Lower lobe of right lung (tissue), 2 donors: ENCODE data around the gene INMT. TPM values are rescaled to one million over a fixed set of nuclear protein-coding genes. Genes with fewer than 3 reads are reported as not detected.

ENCODE experiments used
- ATAC-seq, 2 donors: fragments of 200-7000 bp; cut with Tn5 transposase; one replicate each; pipeline ENCODE4 v1.9.1; 2020 to 2022; ENCODE audit warnings: mild to moderate bottlenecking in 2 of 2, moderate library complexity in 2 of 2
- DNase-seq: peaks from one replicate; pipeline ENCODE4 v3.0.0-alpha.2; 2020
- H3K27ac ChIP-seq: fragments of 200-600 bp; one replicate; pipeline ENCODE4 v1.8.0; 2022
- H3K27me3 ChIP-seq: fragments of 200-600 bp; one replicate; pipeline ENCODE4 v1.8.0; 2022; ENCODE audit warnings: low read depth
- H3K36me3 ChIP-seq: fragments of 200-600 bp; one replicate; pipeline ENCODE4 v1.8.0; 2022; ENCODE audit warnings: mild to moderate bottlenecking
- H3K4me1 ChIP-seq: fragments of 200-600 bp; one replicate; pipeline ENCODE4 v1.8.0; 2022
- H3K4me3 ChIP-seq: fragments of 200-600 bp; one replicate; pipeline ENCODE4 v1.8.0; 2022; ENCODE audit warnings: mild to moderate bottlenecking
- H3K9me3 ChIP-seq: fragments of 200-600 bp; one replicate; pipeline ENCODE4 v1.8.0; 2022
- intact Hi-C: fragments of 100-400 bp; cut with DNase I; formaldehyde crosslinking; loops from one replicate; pipeline ENCODE4 v1.11.0; 2022
- total RNA-seq: library from RNA; stranded (reverse); fragmentation: NEBNext Ultra II Directional; extraction: Animal tissue kit (Norgen Biotek cat#: 25700); gene quantifications from one replicate; pipeline ENCODE4 v1.2.1, GENCODE V29; 2021
- TF ChIP-seq, protein P1 (sequence below): fragments of 200-600 bp; IDR thresholded peaks from one replicate; pipeline ENCODE4 v1.8.0; 2022; ENCODE audit warnings: antibody characterized with exemption, mild to moderate bottlenecking
- donor health status: DM: no; HTN: yes; CAD: no; lungs with severe emphysema.

Gene INMT
- total RNA-seq, 1 donor from 2014 or later = 249 TPM

DNA sequence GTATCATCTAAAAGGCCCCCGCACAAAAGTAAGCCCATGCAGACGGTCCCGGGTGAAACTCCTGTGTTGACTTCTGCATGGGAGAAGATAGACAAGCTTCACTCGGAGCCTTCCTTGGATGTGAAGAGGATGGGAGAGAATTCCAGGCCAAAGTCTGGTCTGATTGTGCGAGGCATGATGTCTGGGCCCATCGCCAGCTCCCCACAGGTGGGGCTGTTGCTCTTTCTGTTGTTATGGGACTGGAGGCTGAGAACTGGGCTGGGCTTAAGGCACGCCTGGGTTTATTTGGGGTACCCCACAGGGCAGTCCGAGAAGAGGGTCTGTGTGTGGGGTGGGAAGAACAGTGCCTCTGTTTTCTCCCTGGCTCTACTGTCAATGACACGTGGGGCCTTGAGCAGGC is 33.9 kb downstream of the INMT start:
- H3K27me3 ChIP-seq = no peaks in the 10 kb centered on the region
- no peak overlapping the region for H3K27ac ChIP-seq
- H3K4me1 ChIP-seq = peaks cover 7% of the 10 kb centered on the region
- TF ChIP-seq, protein P1, sequence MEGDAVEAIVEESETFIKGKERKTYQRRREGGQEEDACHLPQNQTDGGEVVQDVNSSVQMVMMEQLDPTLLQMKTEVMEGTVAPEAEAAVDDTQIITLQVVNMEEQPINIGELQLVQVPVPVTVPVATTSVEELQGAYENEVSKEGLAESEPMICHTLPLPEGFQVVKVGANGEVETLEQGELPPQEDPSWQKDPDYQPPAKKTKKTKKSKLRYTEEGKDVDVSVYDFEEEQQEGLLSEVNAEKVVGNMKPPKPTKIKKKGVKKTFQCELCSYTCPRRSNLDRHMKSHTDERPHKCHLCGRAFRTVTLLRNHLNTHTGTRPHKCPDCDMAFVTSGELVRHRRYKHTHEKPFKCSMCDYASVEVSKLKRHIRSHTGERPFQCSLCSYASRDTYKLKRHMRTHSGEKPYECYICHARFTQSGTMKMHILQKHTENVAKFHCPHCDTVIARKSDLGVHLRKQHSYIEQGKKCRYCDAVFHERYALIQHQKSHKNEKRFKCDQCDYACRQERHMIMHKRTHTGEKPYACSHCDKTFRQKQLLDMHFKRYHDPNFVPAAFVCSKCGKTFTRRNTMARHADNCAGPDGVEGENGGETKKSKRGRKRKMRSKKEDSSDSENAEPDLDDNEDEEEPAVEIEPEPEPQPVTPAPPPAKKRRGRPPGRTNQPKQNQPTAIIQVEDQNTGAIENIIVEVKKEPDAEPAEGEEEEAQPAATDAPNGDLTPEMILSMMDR = no peak
- peaks cover 52% of the 10 kb centered on the region for H3K36me3 ChIP-seq
- ATAC-seq (no peak), DNase-seq (no peak)
- intact Hi-C loops = no loop called here
- no peak overlapping the region for H3K4me3 ChIP-seq
- H3K9me3 ChIP-seq = no peaks in the 10 kb centered on the region

DNA sequence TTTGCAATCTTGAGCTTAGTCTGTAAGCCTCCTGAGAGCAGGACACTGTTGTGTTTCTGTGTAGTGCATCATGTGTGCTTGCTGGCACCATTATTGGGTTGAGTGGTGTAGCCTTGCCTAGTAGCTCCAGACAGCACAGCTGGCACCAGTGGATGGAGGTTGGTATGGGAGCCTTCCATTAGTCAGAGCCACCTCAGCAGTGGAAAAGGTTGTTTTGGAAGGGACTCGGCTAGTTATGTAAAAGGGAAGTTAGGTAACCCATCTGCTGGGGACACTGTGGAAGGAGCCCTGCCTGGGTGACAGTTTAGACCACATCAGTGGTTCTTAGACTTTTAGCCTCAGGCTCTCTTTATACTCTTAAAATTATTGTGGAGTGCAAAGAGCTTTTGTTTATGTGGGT is 35.6 kb downstream of the INMT start:
- Histone ChIP-seq H3K27me3 (no peaks in the 10 kb centered on the region), H3K9me3 (no peaks in the 10 kb centered on the region), H3K36me3 (peaks cover 54% of the 10 kb centered on the region), H3K27ac (no peak overlapping the region), H3K4me3 (no peak overlapping the region), H3K4me1 (peaks cover 7% of the 10 kb centered on the region)
- peak in 1 of 2 donors; percentile 20 for ATAC-seq
- TF ChIP-seq, protein P1 = no peak
- intact Hi-C loops = no loop called here
- no peak for DNase-seq

DNA sequence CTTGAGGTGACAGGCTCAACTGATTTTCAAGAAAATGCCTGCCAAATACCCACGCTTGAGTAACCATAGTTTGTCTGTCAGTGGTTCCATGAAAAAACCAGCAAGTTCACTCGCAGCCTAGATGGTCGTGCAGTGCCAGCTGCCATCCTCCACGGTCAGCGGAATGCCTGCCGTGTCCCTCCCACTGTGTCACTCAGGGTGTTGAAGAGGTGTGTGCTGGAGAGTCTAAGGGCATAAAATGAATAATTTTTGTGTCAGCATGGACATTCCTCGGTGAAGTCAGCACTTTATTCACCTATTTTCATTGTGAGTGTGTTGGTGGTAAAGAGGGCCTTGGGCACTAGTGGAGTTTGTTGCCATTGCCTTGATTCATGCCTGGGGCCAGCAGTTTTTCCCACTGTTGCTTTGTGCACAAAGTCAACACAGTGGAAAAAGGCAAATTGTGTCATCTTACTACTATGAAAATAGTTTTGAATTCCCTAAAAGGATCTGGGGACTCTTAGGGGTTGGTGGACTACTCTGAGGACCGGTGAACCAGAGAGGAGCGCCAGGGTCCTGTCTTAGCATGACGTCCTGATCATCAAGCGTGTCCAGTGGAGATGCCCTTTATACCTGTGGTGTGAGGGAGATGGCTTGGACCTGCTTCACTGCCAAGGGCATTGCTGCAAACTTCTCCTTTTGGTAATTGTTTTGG is 36.9 kb downstream of the INMT start:
- no peaks in the 10 kb centered on the region for H3K27me3 ChIP-seq
- H3K27ac ChIP-seq = no peak overlapping the region
- H3K36me3 ChIP-seq = peaks cover 47% of the 10 kb centered on the region
- no peaks in the 10 kb centered on the region for H3K9me3 ChIP-seq
- peaks cover 7% of the 10 kb centered on the region for H3K4me1 ChIP-seq
- TF ChIP-seq, protein P1 = no peak
- no peak overlapping the region for H3K4me3 ChIP-seq
- DNase-seq (no peak), ATAC-seq (no peak)
- intact Hi-C loops = no loop called here

DNA sequence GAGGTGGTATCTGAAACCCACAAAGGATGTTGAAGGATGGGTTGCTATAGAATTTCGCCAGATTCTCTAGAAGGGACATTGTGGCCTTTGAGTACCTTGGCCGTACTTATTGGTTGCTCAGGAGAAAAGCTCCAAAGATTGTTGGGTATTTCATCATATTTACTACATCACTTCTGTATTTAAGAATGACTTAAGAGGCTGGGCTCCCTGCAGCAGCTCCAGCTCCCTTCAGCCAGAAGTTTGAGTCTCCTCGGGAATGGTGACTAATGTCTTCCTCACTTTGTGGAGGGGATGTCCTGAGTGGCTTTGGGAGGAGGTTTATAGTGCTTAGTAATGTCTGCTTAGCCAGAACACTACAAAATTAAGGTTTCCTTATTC is 37.4 kb downstream of the INMT start:
- intact Hi-C loops = no loop called here
- Histone ChIP-seq H3K4me1 (peaks cover 7% of the 10 kb centered on the region), H3K36me3 (peaks cover 42% of the 10 kb centered on the region), H3K27ac (no peak overlapping the region), H3K4me3 (no peak overlapping the region), H3K27me3 (no peaks in the 10 kb centered on the region), H3K9me3 (no peaks in the 10 kb centered on the region)
- TF ChIP-seq, protein P1 = no peak
- ATAC-seq (peak; percentile 34 to 76), DNase-seq (no peak)

DNA sequence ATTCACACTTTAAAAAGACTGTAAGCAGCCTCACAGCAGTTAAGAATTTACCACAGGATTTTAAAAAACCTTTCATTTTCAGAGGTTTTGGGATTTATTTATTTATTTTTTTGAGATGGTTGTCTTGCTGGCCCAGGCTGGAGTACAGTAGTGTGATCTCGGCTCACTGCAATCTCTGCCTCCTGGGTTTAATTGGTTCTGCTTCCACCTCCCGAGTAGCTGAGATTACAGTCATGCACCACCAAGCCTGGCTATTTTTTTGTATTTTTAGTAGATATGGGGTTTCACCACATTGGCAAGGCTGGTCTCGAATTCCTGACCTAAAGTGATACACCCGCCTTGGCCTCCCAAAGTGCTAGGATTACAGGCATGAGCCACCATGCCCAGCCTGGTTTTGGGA is 38.4 kb downstream of the INMT start:
- no peaks in the 10 kb centered on the region for H3K27me3 ChIP-seq
- ATAC-seq = no peak
- intact Hi-C loops = no loop called here
- H3K4me3 ChIP-seq = no peak overlapping the region
- TF ChIP-seq, protein P1 = no peak
- H3K36me3 ChIP-seq = peaks cover 37% of the 10 kb centered on the region
- H3K4me1 ChIP-seq = peaks cover 7% of the 10 kb centered on the region
- H3K9me3 ChIP-seq = no peaks in the 10 kb centered on the region
- no peak overlapping the region for H3K27ac ChIP-seq
- no peak for DNase-seq
